ENCODE data around the gene AGAP2.
"Not testable (repeated sequence)": the region's sequence is repeated elsewhere in the genome, so short reads cannot be mapped to it uniquely, and the experiment has no call there.

Gene AGAP2

DNA sequence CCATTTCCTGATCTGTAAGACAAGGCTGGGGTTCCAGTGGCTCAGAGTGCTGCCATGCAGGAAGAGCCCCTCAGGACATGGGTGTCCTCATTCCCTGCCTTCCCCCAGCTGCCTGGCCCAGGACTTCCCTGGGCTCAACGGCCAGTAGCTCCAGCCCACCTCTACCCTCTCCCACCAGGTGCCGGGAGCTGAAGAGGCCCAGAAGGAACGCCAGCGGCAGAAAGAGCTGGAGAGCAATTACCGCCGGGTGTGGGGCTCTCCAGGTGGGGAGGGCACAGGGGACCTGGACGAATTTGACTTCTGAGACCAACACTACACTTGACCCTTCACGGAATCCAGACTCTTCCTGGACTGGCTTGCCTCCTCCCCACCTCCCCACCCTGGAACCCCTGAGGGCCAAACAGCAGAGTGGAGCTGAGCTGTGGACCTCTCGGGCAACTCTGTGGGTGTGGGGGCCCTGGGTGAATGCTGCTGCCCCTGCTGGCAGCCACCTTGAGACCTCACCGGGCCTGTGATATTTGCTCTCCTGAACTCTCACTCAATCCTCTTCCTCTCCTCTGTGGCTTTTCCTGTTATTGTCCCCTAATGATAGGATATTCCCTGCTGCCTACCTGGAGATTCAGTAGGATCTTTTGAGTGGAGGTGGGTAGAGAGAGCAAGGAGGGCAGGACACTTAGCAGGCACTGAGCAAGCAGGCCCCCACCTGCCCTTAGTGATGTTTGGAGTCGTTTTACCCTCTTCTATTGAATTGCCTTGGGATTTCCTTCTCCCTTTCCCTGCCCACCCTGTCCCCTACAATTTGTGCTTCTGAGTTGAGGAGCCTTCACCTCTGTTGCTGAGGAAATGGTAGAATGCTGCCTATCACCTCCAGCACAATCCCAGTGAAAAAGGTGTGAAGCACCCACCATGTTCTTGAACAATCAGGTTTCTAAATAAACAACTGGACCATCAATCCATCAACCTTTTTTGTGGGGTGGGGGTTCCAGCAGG lies 17.6 kb downstream of the AGAP2 start:
- no peak for DNase-seq

- DNase-seq: no peak
Measured at GRCh38 chr12:57719777-57720605, 18.6 kb downstream of the AGAP2 start.

- DNase-seq: no peak
Measured at GRCh38 chr12:57718641-57719528, 19.7 kb downstream of the AGAP2 start.

- no peak for DNase-seq
Measured at GRCh38 chr12:57717846-57718640, 20.5 kb downstream of the AGAP2 start.

- DNase-seq: no peak
Measured at GRCh38 chr12:57717131-57717530, 21.4 kb downstream of the AGAP2 start.

DNA sequence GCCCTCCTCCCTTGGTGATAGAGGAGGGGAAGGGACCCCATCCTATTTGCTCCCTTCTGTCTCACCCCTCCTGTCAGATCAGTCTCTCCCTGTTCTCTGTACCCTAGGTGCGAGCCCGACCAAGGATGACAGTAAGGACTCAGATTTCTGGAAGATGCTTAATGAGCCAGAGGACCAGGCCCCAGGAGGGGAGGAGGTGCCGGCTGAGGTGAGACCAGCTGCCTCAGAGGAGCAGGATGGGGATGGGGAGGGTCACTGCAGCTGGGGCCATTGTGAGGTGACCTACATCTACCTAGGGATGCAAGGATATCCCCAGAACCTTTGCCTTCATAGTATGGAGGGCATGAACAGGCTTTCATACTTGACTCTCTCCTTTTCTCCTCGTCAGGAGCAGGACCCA lies 22.2 kb downstream of the AGAP2 start:
- no peak for DNase-seq

DNA sequence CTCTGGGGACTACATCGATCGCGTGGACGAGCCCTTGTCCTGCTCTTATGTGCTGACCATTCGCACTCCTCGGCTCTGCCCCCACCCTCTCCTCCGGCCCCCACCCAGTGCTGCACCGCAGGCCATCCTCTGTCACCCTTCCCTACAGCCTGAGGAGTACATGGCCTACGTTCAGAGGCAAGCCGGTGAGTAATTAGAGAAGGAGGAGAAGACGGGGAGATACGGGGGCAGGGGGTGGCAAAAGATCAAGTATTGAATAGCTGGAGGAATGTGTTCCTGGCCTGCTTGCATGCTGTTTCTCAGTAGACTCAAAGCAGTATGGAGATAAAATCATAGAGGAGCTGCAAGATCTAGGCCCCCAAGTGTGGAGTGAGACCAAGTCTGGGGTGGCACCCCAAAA lies 22.8 kb downstream of the AGAP2 start:
- no peak for DNase-seq

- DNase-seq: not testable (repeated sequence)
Measured at GRCh38 chr12:57715036-57715748, 23.4 kb downstream of the AGAP2 start.

DNA sequence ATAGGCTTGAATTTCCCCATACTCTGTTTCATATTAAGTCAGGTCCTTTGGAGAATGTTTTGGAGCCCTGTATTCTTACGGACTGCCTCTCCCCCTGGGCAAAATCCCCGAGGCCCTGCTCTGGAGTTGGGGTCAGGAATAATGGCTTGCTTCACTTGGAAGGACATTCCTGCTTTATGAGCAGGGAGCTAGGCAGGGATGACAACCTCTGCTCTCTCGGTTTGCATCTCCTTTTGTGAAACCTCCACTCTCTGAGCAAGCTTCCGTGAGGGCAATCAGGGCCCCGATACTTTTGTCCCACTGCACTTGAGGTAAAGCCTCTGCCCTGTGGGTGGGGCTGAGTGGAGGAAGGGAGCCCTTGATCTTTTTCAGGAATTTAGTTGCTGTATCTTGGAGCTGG lies 25.3 kb downstream of the AGAP2 start:
- DNase-seq: no peak

GRCh38 chr12:57712701-57713100 lies 25.8 kb downstream of the AGAP2 start:
- no peak for DNase-seq

DNA sequence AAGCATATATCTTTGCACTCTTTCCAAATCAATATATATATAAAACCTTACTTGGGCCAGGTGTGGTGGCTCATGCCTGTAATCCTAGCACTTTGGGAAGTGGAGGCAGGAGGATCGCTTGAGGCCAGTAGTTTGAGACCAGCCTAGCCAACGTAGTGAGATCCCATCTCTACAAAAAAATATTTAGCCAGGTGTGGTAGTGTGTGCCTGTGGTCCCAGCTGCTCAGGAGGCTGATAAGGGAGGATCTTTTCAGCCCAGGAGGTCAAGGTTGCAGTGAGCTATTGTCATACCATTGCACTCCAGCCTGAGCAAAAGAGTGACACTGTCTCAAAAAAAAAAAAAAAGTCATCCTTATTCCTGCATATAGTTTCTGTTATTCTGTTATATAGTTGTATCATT lies 30.2 kb downstream of the AGAP2 start:
- no peak for DNase-seq

GRCh38 chr12:57707250-57707649 lies 31.3 kb downstream of the AGAP2 start:
- DNase-seq: no peak

DNA sequence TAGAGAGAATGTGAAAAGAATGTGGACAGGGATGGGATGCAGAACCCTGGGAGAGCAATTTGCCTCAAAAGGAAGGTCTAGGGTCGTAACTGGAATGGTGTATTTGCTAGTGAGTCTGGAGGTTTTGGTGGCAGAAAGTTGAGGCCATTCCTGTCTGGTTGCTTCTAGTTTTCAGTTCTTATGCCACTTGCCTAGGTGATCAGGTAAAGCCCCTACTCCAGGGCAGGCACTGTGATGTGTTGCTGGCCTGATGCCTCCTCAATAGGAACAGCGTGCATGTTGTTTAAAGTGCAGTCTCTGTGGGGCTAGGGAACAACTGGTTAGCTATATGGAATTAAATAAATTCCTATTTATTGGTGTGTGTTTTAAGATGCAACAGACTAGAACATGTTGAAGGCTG lies 38.2 kb downstream of the AGAP2 start:
- DNase-seq: no peak

DNA sequence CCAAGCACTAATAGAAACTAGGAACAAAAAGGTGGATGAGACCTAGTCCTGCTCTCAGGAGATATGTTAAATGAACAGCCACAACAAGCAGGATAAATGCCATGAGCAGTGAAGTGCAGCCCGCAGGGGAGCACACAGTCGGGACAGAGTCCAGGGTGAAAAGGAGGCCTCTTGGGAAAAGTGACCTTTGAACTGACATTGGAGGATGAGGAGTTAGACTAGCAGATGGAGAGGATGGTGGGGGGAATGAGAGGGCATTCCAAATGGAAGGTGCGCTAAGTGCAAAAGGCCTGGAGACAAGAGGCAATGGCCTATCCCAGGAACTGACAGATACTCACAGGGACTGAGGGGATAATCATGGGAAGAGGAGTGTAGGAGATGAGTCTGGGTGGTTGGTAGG lies 40.1 kb downstream of the AGAP2 start:
- DNase-seq: no peak

DNA sequence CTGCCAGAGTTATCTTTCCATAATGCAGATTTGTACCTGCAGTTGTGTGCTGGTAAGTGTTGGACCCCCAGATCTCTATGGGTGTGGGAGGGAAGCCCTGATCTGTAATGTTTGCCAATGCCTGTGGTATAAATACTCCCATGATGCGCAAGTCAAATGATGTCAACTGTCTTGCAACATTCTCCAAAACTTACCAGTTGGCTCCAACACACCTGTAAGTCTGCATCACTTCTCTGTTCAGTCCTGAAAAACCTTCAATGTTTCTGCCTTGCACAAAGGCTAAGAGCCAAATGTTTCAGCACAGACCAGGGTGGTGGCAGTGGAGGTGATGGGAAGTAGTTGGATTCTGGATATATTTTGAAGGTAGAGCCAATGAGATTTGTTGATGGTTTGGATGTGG lies 41.5 kb downstream of the AGAP2 start:
- no peak for DNase-seq

DNA sequence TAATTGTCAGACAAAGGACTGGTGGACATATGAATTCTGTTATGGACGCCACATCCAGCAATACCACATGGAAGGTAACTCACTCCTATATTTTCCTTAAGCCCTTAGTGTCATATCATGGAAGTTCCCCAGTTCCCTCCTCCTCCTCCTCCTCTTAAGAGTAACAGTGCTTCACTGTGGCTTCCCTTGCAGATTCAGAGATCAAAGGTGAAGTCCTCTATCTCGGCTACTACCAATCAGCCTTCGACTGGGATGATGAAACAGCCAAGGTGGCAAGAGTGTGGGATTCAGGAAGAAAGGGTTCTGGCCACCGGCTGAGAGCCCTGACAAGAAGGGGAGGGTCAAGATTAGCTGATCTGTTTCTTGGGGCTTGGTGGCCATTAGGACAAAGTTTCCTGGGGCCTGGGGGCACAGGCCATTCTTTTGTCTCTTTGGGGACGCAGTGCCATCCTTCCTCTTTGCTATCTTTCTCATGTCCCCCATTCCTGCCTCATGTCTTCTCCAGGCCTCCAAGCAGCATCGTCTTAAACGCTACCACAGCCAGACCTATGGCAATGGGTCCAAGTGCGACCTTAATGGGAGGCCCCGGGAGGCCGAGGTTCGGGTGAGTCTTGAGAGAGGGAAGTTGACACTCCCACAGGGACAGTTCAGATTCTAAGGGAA lies 42.6 kb downstream of the AGAP2 start:
- DNase-seq: no peak

DNA sequence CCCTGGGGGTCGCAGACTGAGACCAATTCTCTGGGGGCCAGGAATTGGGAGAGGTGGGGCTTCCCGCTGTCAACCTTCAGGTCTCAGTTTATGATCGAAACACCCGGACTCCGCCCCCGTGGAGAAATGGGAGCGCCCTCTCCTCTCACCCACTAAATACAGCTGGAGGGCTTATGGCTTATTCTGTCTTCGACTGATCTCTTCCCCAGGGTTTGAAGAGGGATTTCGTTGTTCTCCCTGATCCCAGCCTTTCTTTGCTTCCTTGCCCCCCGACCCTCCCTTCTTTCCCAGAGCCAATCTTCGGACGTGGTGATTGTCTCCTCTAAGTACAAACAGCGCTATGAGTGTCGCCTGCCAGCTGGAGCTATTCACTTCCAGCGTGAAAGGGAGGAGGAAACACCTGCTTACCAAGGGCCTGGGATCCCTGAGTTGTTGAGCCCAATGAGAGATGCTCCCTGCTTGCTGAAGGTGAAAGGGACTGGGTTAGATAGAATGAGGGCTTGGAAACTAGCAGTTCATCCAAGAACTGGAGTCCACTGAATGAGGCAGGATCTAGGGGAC lies 44.0 kb downstream of the AGAP2 start:
- DNase-seq: no peak

- peak; percentile 98 for DNase-seq
Measured at GRCh38 chr12:57693659-57694458, 44.7 kb downstream of the AGAP2 start, which contains the start of gene OS9. OS9 (plus strand) TSS chr12:57694132; CDS start chr12:57694162, 30 bp downstream.

DNA sequence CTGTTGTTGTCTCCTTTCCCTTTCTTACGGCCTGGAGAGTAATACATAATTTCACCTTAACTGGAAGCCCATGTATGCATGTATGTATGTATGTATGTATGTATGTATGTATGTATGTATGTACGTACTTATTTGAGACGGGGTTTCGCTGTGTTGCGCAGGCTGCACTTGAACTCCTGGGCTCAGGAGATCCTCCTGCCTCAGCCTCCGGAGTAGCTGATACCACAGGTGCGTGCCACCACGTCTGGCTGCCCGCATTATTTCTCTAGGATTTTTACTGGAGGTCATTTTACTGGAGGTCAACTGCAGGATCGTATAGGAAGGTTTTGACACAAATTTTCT lies 45.3 kb downstream of the AGAP2 start:
- no peak for DNase-seq

- DNase-seq: no peak
Measured at GRCh38 chr12:57692500-57692899, 46.0 kb downstream of the AGAP2 start.

All from NCI-H2171 (cell line).